ENCODE results near the gene TRAPPC10.

The TRAPPC10 gene

GRCh38 chr21:44005071-44005470 is 7.0 kb upstream of the TRAPPC10 start:
- no peak for DNase-seq (ENCODE audit: low spot score)

- no peak for DNase-seq (ENCODE audit: low spot score)
Measured at GRCh38 chr21:44005593-44005992, 6.5 kb upstream of the TRAPPC10 start.

- peak; percentile 79 for DNase-seq (ENCODE audit: low spot score)
Measured at GRCh38 chr21:44006017-44006619, 6.0 kb upstream of the TRAPPC10 start.

DNA sequence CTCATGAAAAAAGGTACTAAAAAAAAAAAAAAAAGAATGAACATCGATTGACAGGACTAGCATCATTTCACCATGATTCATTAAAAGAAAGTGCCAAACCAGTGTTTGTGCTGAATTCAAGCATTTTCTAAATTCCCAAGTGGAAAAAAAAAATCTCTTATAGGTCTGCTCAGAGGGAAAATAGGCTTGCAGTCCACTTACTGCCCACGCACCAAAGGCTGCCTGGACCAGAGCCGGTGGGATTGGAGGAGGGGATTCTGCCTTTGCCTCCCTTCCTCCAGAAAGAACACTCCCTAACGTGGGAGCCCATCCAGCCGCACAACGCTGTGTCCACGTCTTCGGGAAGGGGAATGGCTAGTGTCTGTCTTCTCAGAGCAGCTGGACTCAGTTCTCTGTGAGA is 5.5 kb upstream of the TRAPPC10 start:
- DNase-seq (ENCODE audit: low spot score) = no peak

- no peak for DNase-seq (ENCODE audit: low spot score)
Measured at GRCh38 chr21:44010429-44010828, 1.7 kb upstream of the TRAPPC10 start.

DNA sequence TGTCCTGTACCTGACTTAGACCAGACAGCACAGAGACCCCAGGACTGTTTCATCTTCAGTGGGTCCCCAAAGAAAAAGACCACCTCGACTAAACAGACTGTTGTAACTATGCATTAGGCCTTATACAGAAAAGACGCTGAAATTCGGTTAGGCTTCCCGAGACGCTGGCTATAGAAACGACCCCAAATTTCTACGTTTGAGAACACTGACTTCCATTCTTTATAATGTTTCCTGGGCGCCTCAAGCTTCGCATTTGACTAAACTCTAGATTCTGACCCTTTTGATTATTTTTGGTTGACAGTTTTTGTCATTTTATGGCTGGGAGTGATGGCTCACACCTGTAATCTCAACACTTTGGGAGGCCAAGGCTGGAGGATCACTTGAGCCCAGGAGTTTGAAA is 986 bp upstream of the TRAPPC10 start:
- no peak for DNase-seq (ENCODE audit: low spot score)

- no peak for DNase-seq (ENCODE audit: low spot score)
Measured at GRCh38 chr21:44012474-44013379, 618 bp downstream of the TRAPPC10 start.

DNA sequence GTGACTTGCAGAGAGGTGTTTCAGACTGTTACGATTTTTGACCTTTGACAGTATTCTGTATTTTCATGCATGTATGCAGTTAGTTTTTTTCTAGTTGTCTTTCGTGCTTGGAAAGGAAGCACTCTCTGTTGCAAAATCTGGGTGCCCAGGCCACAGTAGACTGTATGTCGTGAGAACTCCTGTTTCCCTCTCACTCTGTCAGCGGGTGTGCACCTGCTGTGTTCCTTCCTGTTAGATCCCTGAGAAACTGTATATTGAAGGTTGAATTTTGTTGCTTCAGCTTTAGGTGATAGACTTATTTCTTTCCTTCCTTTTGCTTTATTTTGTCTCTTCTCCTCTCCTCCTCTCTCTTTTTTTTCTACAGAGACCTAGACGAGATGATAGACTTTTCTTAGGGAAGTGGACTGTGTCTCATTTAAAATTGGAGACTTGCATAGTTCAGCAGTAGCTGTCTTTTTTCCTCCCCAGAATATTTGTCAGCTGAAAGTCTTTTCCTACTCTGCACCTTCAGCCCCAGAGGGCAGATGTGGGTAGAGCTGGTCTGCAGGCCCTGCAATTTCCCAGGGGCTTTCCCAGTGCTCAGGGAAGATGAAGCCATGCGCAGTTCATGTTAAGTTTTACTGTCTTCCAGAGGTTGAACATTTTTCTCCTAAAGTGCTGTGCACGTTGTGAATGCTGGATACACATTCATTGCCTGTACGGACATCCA is 1.4 kb downstream of the TRAPPC10 start:
- DNase-seq (ENCODE audit: low spot score) = no peak

- DNase-seq (ENCODE audit: low spot score) = no peak
Measured at GRCh38 chr21:44017601-44018000, 5.5 kb downstream of the TRAPPC10 start.

- no peak for DNase-seq (ENCODE audit: low spot score)
Measured at GRCh38 chr21:44018127-44018526, 6.0 kb downstream of the TRAPPC10 start.

DNA sequence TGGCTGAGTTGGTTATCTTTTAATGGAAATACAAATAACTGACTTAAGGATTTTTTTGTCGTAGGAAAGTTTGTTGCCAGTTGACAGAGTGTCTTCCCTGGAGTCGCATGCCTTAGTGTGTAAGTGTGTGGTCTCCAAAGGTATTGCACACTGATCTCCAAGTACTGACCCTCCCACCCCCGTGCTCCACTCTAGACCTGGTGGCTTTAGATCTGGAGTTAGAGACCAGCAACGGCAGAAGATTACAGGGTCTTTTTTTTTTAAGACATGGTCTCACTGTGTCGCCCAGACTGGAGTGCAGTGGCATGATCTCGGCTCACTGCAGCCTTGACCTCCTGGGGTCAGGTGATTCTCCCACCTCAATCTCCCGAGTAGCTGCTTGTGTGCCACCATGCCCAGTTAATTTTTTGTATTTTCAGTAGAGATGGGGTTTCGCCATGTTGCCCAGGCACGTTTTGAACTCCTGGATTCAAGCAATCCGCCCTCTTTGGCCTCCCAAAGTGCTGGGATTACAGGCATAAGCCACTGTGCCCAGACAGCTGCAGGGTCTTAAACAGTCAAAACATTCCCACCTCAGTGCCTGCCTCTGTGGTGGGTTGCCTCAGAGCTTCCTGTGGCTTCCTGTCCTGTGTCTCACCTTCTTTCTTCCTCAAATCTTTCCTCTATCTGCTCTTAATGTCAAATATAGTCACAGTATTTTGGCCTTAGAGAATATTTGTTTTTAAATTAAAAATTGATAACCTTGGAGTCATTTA is 6.9 kb downstream of the TRAPPC10 start:
- no peak for DNase-seq (ENCODE audit: low spot score)

DNA sequence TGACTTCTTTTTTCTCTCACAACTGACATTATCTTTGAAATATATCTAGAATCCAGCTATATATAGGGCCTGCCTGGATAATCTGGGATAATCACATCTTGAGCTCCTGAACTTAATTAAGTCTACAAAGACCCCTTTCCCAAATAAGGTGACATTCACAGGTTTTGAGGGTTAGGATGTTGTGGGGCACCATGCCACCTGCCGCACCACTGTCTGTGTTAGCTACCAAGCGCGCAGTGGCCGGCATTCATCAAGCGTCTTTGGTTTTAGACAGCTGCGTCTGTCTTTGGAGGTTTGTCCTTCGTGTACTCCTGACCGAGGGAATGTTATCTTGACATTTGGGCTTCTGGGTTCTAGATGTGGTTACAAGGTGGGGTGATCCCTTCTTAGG is 7.5 kb downstream of the TRAPPC10 start:
- no peak for DNase-seq (ENCODE audit: low spot score)

GRCh38 chr21:44020551-44020950 is 8.4 kb downstream of the TRAPPC10 start:
- DNase-seq (ENCODE audit: low spot score) = no peak

GRCh38 chr21:44021064-44021463 is 9.0 kb downstream of the TRAPPC10 start:
- no peak for DNase-seq (ENCODE audit: low spot score)

- DNase-seq (ENCODE audit: low spot score) = no peak
Measured at GRCh38 chr21:44024257-44024656, 12.1 kb downstream of the TRAPPC10 start.

DNA sequence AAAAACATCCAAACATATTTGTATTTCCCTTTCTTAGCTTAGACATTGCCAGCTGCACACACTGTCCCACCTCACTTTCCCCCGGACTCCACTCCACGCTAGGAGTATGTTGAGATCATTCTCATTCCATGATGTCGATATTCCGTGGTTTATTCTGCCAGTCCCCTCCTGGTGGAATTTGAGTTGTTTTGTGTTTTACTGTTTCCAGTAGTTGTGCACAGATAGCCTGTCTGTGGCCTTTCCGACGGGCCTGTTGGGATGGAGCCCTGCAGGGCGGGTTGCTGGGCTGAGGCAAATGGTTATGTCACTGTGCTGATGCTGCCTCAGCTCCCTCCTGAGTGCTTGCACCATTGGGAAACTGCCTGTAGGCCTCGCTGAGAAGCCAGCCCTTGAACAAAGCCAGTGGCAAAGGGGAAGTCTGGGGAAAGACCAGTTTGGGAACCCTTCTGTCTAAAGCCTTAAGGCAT is 12.8 kb downstream of the TRAPPC10 start:
- no peak for DNase-seq (ENCODE audit: low spot score)

DNA sequence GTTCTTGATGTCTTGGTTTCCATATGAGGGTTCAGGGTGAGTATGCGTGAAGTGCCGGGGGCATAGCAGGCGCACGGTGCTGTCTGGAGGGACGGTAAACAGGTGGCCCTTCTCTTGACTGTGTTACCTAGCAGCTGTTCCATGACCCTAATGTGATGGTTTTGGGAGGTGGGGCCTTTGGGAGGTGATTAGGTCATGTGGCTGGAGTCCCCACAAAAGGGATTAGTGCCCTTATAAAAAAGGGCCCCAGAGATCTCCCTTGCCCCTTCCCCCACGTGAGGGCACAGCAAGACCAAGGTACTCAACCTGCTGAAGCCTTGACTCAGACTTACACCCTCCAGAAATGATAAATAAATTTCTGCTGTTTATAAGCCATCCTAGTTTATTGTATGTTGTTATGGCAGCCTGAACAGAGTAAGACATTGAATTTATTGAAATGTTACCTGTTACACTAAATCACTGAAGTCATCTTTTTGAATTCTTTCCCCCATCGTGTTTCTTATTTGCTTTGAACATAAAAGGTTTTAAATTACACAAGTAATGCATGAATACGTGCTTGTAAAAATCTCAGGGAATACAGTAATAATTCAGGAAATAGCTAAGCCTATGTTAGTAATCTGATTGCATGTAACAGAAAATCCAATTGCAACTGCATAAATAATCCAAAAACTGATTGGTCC is 15.6 kb downstream of the TRAPPC10 start:
- no peak for DNase-seq (ENCODE audit: low spot score)

DNA sequence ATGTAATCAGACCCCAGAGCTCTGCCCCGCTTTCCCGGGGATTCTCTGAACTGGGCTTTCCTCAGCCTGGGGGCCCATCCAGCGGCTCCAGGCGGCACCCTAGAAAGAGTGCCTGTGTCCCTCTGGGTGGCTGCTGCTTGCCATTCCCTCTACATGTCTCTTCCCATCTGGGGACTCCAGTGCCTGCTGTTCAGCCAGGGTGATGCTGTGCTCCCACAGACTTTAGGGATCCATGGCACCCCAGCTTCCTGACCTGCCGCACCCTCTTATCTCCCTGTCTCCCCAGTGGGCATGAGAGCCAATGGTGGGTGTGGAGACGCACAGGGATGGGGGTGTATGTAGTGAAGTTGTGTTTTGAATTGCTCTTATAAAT is 16.2 kb downstream of the TRAPPC10 start:
- DNase-seq (ENCODE audit: low spot score) = no peak

DNA sequence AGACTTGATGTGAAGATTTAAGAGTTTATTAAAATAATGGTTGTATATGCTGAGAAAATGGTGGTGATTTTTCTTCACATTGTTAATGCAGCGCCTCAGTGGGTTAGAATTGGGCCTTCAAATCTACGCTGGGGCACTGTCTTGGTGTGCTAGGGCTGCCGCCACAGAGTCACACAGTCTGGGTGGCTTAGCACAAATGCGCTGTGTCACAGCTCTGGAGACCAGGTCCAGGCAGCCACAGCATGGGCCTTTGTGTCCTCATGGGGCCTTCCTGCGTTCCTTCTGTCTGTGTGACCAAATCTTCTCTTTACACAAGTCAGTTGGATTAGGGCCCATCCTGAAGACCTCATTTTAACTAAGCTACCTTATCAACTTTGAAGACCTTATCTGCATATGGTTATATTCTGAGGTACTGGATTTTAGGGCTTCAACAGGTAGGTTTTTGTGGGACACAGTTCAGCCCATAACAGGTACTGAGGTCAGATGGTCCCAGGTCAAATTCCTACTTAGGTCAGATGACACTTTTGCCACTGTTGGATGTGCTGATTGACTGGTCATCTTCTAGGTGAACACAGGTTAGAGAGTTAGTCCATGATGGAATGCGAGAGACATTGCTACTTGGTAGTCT is 17.5 kb downstream of the TRAPPC10 start:
- no peak for DNase-seq (ENCODE audit: low spot score)

DNA sequence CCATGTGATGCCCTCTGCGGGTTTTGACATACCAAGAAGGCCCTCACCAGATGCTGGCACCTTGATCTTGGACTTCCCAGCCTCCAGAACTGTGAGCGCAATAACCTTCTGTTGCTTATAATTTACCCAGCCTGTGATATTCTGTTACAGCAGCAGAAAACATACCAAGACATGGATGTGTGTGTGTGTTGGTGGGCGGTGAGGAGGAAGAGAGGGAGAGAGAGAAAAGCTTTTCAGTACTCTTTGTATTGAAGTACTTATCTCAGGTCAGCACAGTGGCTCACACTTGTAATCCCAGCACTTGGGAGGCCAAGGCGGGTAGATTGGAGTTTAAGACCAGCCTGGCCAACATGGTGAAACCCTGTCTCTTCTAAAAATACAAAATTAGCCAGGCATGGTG is 23.1 kb downstream of the TRAPPC10 start:
- no peak for DNase-seq (ENCODE audit: low spot score)

- no peak for DNase-seq (ENCODE audit: low spot score)
Measured at GRCh38 chr21:44038063-44038462, 26.0 kb downstream of the TRAPPC10 start.

All from COLO829 (cell line).